Lower lobe of right lung (tissue), 2 donors: ENCODE data around the gene AP5B1. TPM values are rescaled to one million over a fixed set of nuclear protein-coding genes. Genes with fewer than 3 reads are reported as not detected.

ENCODE experiments used
- ATAC-seq, 2 donors: fragments of 200-7000 bp; cut with Tn5 transposase; one replicate each; pipeline ENCODE4 v1.9.1; 2020 to 2022; ENCODE audit warnings: mild to moderate bottlenecking in 2 of 2, moderate library complexity in 2 of 2
- DNase-seq: peaks from one replicate; pipeline ENCODE4 v3.0.0-alpha.2; 2020
- H3K27ac ChIP-seq: fragments of 200-600 bp; one replicate; pipeline ENCODE4 v1.8.0; 2022
- H3K27me3 ChIP-seq: fragments of 200-600 bp; one replicate; pipeline ENCODE4 v1.8.0; 2022; ENCODE audit warnings: low read depth
- H3K36me3 ChIP-seq: fragments of 200-600 bp; one replicate; pipeline ENCODE4 v1.8.0; 2022; ENCODE audit warnings: mild to moderate bottlenecking
- H3K4me1 ChIP-seq: fragments of 200-600 bp; one replicate; pipeline ENCODE4 v1.8.0; 2022
- H3K4me3 ChIP-seq: fragments of 200-600 bp; one replicate; pipeline ENCODE4 v1.8.0; 2022; ENCODE audit warnings: mild to moderate bottlenecking
- H3K9me3 ChIP-seq: fragments of 200-600 bp; one replicate; pipeline ENCODE4 v1.8.0; 2022
- intact Hi-C: fragments of 100-400 bp; cut with DNase I; formaldehyde crosslinking; loops from one replicate; pipeline ENCODE4 v1.11.0; 2022
- total RNA-seq: library from RNA; stranded (reverse); fragmentation: NEBNext Ultra II Directional; extraction: Animal tissue kit (Norgen Biotek cat#: 25700); gene quantifications from one replicate; pipeline ENCODE4 v1.2.1, GENCODE V29; 2021
- TF ChIP-seq, protein P1 (sequence below): fragments of 200-600 bp; IDR thresholded peaks from one replicate; pipeline ENCODE4 v1.8.0; 2022; ENCODE audit warnings: antibody characterized with exemption, mild to moderate bottlenecking
- donor health status: DM: no; HTN: yes; CAD: no; lungs with severe emphysema.

Gene AP5B1
- total RNA-seq, 1 donor from 2014 or later, result 46.3 TPM

DNA sequence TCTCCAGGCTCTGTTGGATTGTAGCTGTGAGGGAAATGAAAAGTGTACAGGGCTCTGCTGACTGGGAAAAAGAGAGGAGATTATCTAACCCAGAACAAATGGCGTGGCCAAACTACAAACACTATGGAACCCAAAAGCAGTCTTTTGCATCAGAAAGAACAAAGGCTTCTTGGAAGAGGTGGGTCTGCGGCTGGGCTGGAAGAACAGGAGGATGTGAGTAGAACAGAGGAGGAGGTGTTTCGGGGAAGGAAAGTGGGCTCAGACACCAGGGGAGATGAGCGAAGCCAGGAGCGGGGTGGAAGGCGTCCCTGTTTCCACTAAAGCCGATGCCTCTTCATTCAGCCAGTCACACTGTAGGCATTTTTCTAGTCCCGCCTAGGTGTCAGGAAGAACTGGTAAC is 18.1 kb upstream of the AP5B1 start:
- ATAC-seq (no peak), DNase-seq (no peak)
- intact Hi-C loops, result no loop called here
- no peak overlapping the region for H3K4me3 ChIP-seq
- H3K4me1 ChIP-seq, result peaks cover 11% of the 10 kb centered on the region
- no peaks in the 10 kb centered on the region for H3K9me3 ChIP-seq
- H3K27ac ChIP-seq, result no peak overlapping the region
- TF ChIP-seq, protein P1, sequence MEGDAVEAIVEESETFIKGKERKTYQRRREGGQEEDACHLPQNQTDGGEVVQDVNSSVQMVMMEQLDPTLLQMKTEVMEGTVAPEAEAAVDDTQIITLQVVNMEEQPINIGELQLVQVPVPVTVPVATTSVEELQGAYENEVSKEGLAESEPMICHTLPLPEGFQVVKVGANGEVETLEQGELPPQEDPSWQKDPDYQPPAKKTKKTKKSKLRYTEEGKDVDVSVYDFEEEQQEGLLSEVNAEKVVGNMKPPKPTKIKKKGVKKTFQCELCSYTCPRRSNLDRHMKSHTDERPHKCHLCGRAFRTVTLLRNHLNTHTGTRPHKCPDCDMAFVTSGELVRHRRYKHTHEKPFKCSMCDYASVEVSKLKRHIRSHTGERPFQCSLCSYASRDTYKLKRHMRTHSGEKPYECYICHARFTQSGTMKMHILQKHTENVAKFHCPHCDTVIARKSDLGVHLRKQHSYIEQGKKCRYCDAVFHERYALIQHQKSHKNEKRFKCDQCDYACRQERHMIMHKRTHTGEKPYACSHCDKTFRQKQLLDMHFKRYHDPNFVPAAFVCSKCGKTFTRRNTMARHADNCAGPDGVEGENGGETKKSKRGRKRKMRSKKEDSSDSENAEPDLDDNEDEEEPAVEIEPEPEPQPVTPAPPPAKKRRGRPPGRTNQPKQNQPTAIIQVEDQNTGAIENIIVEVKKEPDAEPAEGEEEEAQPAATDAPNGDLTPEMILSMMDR, result no peak
- H3K27me3 ChIP-seq, result peaks cover 50% of the 10 kb centered on the region
- H3K36me3 ChIP-seq, result no peaks in the 10 kb centered on the region

DNA sequence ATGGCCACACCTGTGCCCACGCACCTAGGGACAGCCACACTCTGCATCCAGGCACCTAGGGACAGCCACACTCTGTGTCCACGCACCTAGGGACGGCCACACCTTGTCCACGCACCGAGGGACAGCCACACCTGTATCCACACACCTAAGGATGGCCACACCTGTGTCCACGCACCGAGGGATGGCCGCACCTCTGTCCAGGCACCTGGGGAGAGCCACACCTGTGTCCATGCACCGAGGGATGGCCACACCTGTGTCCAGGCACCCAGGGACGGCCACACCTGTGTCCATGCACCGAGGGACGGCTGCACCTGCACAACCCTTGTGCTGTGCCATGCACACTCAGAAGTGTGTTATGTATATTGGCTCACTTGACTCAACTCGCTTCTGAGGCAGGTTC is 16.9 kb upstream of the AP5B1 start:
- no peak overlapping the region for H3K4me3 ChIP-seq
- H3K36me3 ChIP-seq, result no peaks in the 10 kb centered on the region
- no peak for ATAC-seq
- no peaks in the 10 kb centered on the region for H3K4me1 ChIP-seq
- intact Hi-C loops, result no loop called here
- peaks cover 39% of the 10 kb centered on the region for H3K27me3 ChIP-seq
- H3K27ac ChIP-seq, result no peak overlapping the region
- H3K9me3 ChIP-seq, result no peaks in the 10 kb centered on the region
- TF ChIP-seq, protein P1, result no peak
- DNase-seq, result no peak

DNA sequence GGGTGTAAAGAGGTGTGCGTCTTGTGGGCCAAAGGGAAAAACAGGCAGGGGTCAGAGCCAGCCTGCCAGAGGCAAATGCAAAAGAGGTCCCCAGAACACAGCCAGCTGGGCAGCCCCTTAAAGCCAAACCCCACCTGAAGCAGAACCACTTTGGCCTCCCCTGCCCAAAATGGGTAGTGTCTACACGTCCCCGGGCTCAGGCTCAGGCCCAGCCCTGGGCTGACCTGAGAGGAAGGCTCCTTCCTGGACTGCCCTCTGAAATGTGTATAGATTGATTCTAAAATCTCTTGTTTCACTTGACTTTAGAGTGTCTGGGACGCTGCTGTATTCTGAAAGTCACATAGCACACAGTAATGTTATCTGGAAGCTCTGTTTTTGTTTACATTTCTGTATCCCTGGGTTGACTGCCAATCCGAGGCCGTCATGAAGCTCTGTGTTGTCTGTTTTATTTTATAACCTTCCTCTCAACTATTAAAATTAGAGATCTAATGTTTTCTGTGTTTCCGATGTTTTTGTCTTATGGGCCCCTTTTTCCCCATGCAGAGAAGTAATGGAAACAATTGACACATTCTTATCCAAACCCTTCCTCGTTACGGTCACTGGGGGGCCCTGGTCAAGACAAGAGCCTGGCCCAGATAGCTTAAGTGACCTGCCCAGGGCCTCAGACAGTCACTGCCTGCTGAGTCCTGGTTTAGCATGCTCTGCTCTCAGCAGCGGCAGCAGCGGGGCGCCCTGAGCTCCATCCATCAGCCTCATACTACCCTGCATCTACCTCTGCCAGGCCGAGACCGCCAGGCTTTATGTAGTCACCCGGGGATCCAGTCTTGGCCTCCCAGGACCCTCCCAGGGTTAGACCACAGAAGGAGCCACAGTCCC is 16.2 kb upstream of the AP5B1 start:
- H3K9me3 ChIP-seq, result no peaks in the 10 kb centered on the region
- TF ChIP-seq, protein P1, result no peak
- no peak overlapping the region for H3K4me3 ChIP-seq
- ATAC-seq (no peak), DNase-seq (no peak)
- H3K27ac ChIP-seq, result no peak overlapping the region
- intact Hi-C loops, result no loop called here
- no peaks in the 10 kb centered on the region for H3K36me3 ChIP-seq
- H3K4me1 ChIP-seq, result peaks cover under 1% of the 10 kb centered on the region
- H3K27me3 ChIP-seq, result peaks cover 35% of the 10 kb centered on the region

DNA sequence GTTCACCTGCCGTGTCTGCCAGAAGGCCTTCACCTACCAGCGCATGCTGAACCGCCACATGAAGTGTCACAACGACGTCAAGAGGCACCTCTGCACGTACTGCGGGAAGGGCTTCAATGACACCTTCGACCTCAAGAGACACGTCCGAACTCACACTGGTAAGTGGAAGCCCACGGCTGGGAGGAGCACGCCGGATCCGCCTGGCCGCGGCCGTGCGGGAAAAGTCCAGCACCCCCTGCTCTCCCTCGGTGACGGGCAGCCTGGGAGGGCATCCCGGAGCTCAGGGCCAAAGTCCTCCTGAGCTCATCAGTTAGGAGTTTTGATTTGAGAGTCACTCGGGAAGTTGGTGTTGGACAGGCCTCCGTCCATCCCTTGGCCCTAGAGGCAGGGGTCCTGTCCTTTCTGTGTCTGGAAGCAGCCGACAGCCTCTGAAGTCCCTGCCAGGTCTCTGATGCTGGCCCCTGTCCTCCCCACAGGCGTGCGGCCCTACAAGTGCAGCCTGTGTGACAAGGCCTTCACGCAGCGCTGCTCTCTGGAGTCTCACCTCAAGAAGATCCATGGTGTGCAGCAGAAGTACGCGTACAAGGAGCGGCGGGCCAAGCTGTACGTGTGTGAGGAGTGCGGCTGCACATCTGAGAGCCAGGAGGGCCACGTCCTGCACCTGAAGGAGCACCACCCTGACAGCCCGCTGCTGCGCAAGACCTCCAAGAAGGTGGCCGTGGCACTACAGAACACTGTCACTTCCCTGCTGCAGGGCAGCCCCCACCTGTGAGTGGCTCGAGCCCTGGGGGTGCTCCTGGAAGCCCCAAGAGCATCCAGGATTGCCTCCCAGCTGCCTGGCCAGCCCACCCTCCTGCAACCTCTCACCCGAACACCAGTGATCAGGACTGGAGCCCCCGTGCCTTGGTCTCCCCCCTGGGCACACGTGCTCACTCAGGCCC is 14.1 kb upstream of the AP5B1 start:
- H3K36me3 ChIP-seq, result no peaks in the 10 kb centered on the region
- intact Hi-C loops, result no loop called here
- no peak for DNase-seq
- H3K9me3 ChIP-seq, result no peaks in the 10 kb centered on the region
- TF ChIP-seq, protein P1, result no peak
- peaks cover 10% of the 10 kb centered on the region for H3K4me1 ChIP-seq
- no peak overlapping the region for H3K27ac ChIP-seq
- ATAC-seq, result no peak
- H3K27me3 ChIP-seq, result peaks cover 15% of the 10 kb centered on the region
- no peak overlapping the region for H3K4me3 ChIP-seq

DNA sequence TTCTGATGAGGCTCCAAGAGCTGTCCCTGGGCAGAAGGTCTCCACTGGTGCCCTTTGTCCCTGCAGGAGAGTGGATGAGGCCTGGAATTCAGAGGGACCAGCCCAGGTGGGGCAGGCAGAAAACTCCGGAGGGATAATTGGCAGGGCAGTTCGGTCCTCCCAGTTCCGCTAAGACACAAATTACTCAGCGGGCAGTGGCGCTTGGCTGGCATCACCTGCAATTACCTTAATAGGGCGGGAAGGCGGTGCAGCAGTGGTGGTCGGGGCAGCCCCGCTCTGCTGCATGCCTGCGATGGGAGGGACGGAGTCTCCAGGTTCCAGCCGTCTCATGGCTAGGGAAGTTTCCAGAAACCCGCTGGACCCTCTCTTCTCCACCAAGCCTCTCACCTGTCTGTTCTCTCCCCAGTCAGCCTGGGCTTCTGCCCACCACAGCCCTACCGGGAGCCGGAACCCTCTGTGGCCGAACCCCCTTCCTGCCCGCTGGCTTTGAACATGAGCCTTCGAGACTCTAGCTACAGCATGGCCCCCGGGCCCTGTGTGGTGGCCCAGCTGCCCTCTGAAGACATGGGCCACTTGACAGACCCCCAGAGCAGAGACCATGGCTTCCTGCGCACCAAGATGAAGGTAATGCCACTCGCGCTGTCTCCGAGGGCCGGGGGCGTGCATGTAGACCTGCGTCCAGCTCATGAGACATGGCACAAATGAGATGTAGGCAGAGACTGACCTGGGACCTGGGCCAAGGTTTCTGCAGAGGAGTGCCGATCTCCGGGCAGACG is 13.0 kb upstream of the AP5B1 start:
- H3K36me3 ChIP-seq, result no peaks in the 10 kb centered on the region
- no peak overlapping the region for H3K4me3 ChIP-seq
- no peaks in the 10 kb centered on the region for H3K9me3 ChIP-seq
- H3K4me1 ChIP-seq, result peaks cover 10% of the 10 kb centered on the region
- DNase-seq, result no peak
- H3K27me3 ChIP-seq, result peaks cover 12% of the 10 kb centered on the region
- TF ChIP-seq, protein P1, result no peak
- intact Hi-C loops, result no loop called here
- no peak overlapping the region for H3K27ac ChIP-seq
- ATAC-seq, result no peak
